Type B pancreatic cell (in vitro differentiated cells): ENCODE data around the gene LPCAT4. TPM values are rescaled to one million over a fixed set of nuclear protein-coding genes. Genes with fewer than 3 reads are reported as not detected.
"Not testable (repeated sequence)": the region's sequence is repeated elsewhere in the genome, so short reads cannot be mapped to it uniquely, and the experiment has no call there.

Source experiments
- DNase-seq: peaks from one replicate; pipeline ENCODE4 v3.0.0; 2021; ENCODE audit warnings: mixed read lengths; ENCODE audit not compliant: unreplicated experiment; ENCODE audit errors: extremely low spot score
- H3K27ac Mint-ChIP-seq: 2 replicates; pipeline ENCODE4 v1.8.0; 2021; ENCODE audit warnings: mild to moderate bottlenecking, mixed read lengths
- H3K27me3 Mint-ChIP-seq: 2 replicates; pipeline ENCODE4 v1.8.0; 2021; ENCODE audit warnings: mixed read lengths
- H3K36me3 Mint-ChIP-seq: 2 replicates; pipeline ENCODE4 v1.8.0; 2021; ENCODE audit warnings: mixed read lengths
- H3K4me1 Mint-ChIP-seq: one replicate; pipeline ENCODE4 v1.8.0; 2021; ENCODE audit warnings: mixed read lengths; ENCODE audit not compliant: unreplicated experiment
- H3K4me3 Mint-ChIP-seq: 2 replicates; pipeline ENCODE4 v1.8.0; 2021; ENCODE audit warnings: mild to moderate bottlenecking, mixed read lengths
- H3K9me3 Mint-ChIP-seq: 2 replicates; pipeline ENCODE4 v1.8.0; 2021; ENCODE audit warnings: mixed read lengths
- CTCF ChIP-seq: fragments of 200-600 bp; sonication (generic); conservative IDR thresholded peaks from 2 replicates; pipeline ENCODE4 v1.5.0; 2021; ENCODE audit warnings: antibody characterized with exemption, mild to moderate bottlenecking
- total RNA-seq: library from RNA; stranded (reverse); gene quantifications from 2 replicates; pipeline ENCODE4 v1.2.1, GENCODE V29; 2021; ENCODE audit warnings: low replicate concordance

Gene LPCAT4
- total RNA-seq, 1 donor from 2014 or later = 87.5 TPM

GRCh38 chr15:34348735-34349300 is 18.2 kb downstream of the LPCAT4 start:
- Mint-ChIP-seq H3K4me3 (no peak overlapping the region), H3K4me1 (no peaks in the 10 kb centered on the region), H3K27ac (no peak overlapping the region), H3K36me3 (peaks cover 4% of the 10 kb centered on the region), H3K27me3 (peaks cover 4% of the 10 kb centered on the region), H3K9me3 (no peaks in the 10 kb centered on the region)
- no peak for DNase-seq
- TF ChIP-seq CTCF = no peak

- peaks cover 4% of the 10 kb centered on the region for H3K36me3 Mint-ChIP-seq
- H3K4me1 Mint-ChIP-seq = no peaks in the 10 kb centered on the region
- no peak for TF ChIP-seq CTCF
- no peak overlapping the region for H3K27ac Mint-ChIP-seq
- H3K27me3 Mint-ChIP-seq = peaks cover 4% of the 10 kb centered on the region
- no peaks in the 10 kb centered on the region for H3K9me3 Mint-ChIP-seq
- no peak for DNase-seq
- no peak overlapping the region for H3K4me3 Mint-ChIP-seq
Observed at GRCh38 chr15:34347951-34348638, 18.9 kb downstream of the LPCAT4 start.

- peak; percentile 99 for TF ChIP-seq CTCF
- H3K4me3 Mint-ChIP-seq = no peak within 1 kb of the TSS
- peaks cover 15% of the 10 kb centered on the region for H3K36me3 Mint-ChIP-seq
- peaks cover 11% of the 10 kb centered on the region for H3K4me1 Mint-ChIP-seq
- peak; percentile 93 for DNase-seq
- no peaks in the 10 kb centered on the region for H3K9me3 Mint-ChIP-seq
- H3K27ac Mint-ChIP-seq = peak within 1 kb of the TSS; percentile 73
- peaks cover 4% of the 10 kb centered on the region for H3K27me3 Mint-ChIP-seq
Observed at GRCh38 chr15:34342737-34343575, 24.0 kb downstream of the LPCAT4 start, which contains the start of the genes NOP10 and NUTM1. TSS of gene NOP10 (minus strand) at chr15:34343136. CDS start at chr15:34343073, 63 bp downstream. TSS of gene NUTM1 (plus strand) at chr15:34343315. CDS start at chr15:34343697, 382 bp downstream.

GRCh38 chr15:34342213-34342736 is 24.7 kb downstream of the LPCAT4 start:
- not testable (repeated sequence) for DNase-seq, H3K9me3 Mint-ChIP-seq, H3K27me3 Mint-ChIP-seq, H3K4me3 Mint-ChIP-seq
- peaks cover 15% of the 10 kb centered on the region for H3K36me3 Mint-ChIP-seq
- peak overlapping the region; percentile 73 for H3K27ac Mint-ChIP-seq
- H3K4me1 Mint-ChIP-seq = peaks cover 11% of the 10 kb centered on the region

GRCh38 chr15:34341381-34342212 is 25.4 kb downstream of the LPCAT4 start:
- peaks cover 4% of the 10 kb centered on the region for H3K27me3 Mint-ChIP-seq
- peaks cover 11% of the 10 kb centered on the region for H3K4me1 Mint-ChIP-seq
- DNase-seq = no peak
- H3K27ac Mint-ChIP-seq = peak overlapping the region; percentile 74
- no peak for TF ChIP-seq CTCF
- H3K36me3 Mint-ChIP-seq = peaks cover 15% of the 10 kb centered on the region
- H3K9me3 Mint-ChIP-seq = no peaks in the 10 kb centered on the region
- H3K4me3 Mint-ChIP-seq = no peak overlapping the region
